Stimulated activated CD4-positive, alpha-beta T cell treated with anti-CD3 and anti-CD28 coated beads, Interleukin-2, amount 100 ng/mL, for 48 hours (primary cell): ENCODE data around the gene PDE6C.

ENCODE experiments used
- DNase-seq, 2 donors: peaks; one replicate each; pipeline ENCODE4 v3.0.0-alpha.2; 2020

Gene PDE6C

DNA sequence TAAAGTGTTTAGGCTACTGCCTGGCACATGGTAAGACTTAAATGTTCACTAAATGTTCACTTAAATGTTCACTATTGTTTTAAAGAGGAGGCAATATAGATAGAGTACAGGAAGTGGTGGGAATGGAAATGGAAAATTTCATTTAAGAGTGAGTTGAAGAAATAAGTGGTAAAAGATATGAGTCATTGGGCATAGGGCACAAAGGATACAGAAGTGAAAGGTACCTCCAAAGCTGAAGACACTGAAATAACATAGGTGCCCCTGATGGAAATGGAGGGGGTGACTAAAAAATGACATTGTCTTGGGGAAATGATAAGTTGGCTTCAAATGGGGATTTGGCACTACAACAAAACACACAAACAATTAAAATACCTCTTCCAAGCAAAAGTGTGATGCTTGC lies 95.3 kb downstream of the PDE6C start:
- DNase-seq = no peak

DNA sequence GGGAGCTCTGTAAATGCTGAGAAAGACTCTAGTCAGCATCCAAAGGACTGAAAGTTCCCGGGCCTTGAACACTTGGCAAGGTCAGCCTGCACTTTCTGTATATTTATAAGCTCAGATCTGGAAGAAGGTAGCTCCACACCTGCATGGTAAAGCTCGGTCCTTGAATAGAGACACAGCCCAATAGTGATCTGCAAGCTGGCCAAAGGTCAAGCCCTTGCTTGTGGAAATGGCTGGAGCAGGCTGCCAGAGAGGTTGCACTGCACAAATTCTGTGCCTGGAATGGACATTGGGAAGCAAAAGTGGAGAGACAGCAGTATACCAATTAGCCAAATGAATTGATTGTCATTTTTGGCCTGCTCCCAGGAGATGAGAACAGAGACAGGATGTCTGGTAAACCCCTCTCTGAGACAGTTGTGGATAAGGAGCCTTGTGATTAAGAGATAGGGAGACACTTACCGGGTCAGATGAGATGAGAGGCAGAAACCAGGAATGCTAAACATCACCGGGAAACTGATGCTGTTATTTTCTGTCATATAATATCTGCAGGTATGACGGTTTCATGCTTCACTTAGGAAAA lies 98.1 kb downstream of the PDE6C start:
- no peak for DNase-seq

DNA sequence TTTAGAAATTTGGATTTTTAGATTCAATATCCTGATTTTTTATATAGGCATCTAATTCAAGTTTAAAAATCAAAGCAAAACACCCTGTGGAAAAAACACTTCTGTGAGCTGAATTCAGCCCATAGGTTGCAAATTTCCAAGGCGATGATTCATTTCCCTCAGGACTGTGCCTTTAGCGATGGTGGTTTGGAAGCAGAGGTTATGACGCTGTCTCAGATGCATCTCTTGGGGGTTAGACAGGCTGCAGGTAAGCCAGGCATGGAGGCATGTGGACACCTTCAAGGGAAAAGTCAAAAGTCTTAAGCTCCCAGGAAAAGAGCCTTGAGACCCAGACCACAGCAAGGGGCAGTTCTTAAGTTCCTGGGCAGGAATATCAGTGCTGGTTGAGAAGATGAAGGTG lies 99.6 kb downstream of the PDE6C start:
- DNase-seq = no peak

DNA sequence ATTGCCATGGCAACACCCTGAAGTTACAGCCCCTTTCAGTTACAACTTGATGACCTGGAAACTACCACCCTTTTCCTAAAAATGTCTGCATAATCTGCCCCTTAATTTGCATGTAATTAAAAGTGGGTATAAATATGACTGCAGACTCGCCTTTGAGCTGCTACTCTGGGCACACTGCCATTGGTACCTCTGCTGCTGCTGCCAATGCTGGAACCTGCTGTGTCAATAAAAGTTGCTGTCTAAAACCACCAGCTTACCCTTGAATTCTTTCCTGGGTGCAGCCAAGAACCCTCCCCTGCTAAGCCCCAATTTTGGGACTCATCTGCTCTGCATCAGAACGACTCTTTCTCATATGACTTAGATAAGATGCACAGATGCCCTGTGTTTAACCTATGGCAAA lies 100.3 kb downstream of the PDE6C start:
- no peak for DNase-seq

DNA sequence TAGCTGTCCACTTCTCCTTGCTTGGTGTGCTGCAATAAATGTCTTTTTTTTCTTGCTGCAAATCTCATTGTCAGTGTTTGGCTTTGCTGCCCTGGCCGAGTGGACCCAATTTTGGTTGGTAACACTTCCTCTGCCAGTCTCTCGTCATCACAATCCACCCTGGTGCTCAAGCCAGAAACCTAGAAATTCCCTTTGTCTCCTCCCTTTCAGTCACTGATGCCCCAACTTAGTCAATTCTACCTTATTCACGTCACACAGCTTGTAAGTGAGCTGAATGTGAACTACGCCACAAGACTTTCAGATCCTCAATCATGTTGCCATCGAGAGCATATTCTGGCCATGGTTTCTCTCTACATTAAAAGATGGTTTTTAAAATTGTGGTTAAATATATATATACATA lies 103.0 kb downstream of the PDE6C start:
- no peak for DNase-seq
